Breast epithelium (tissue), 4 donors: Measurements from ENCODE around the gene SUMF1. TPM values are rescaled to one million over a fixed set of nuclear protein-coding genes. Genes with fewer than 3 reads are reported as not detected.

Source experiments
- DNase-seq, 2 donors: peaks; one replicate each; pipeline ENCODE4 v3.0.0-alpha.2; 2019; ENCODE audit warnings: low spot score in 2 of 2
- H3K27ac ChIP-seq, 2 donors: fragments of 200-600 bp; sonication (generic) in 1 of 2; one replicate each; pipeline ENCODE4 v1.5.1; 2016 to 2019; ENCODE audit warnings: mild to moderate bottlenecking in 1 of 2
- H3K27me3 ChIP-seq, 2 donors: fragments of 200-600 bp; sonication (generic) in 1 of 2; one replicate each; pipeline versions ENCODE4 v1.5.1 to v1.6.0; 2017 to 2019; ENCODE audit warnings: control low read depth in 1 of 2, mild to moderate bottlenecking in 1 of 2
- H3K36me3 ChIP-seq: fragments of 200-600 bp; one replicate; pipeline ENCODE4 v1.5.1; 2019
- H3K4me1 ChIP-seq, 2 donors: fragments of 200-600 bp; sonication (generic); one replicate each; pipeline ENCODE4 v1.5.1; 2016 to 2019; ENCODE audit warnings: control low read depth in 1 of 2
- H3K4me3 ChIP-seq, 3 donors: fragments of 200-600 bp; sonication (generic); 1 replicate in 2 of 3; 2 replicates in 1 of 3; pipeline ENCODE4 v1.5.1; 2016 to 2019; ENCODE audit warnings: mild to moderate bottlenecking in 3 of 3, moderate library complexity in 2 of 3
- H3K9me3 ChIP-seq, 2 donors: fragments of 200-600 bp; sonication (generic) in 1 of 2; one replicate each; pipeline ENCODE4 v1.5.1; 2016 to 2019; ENCODE audit warnings: control low read depth in 1 of 2
- POLR2A ChIP-seq: fragments of 450-650 bp; IDR thresholded peaks from one replicate; pipeline ENCODE4 v1.6.1; 2016; ENCODE audit warnings: antibody characterized with exemption, mild to moderate bottlenecking, moderate library complexity
- POLR2AphosphoS5 ChIP-seq, 3 donors: sonication (generic); formaldehyde crosslinking; IDR thresholded peaks; one replicate each; pipeline ENCODE4 v1.6.1; 2017; ENCODE audit warnings: antibody characterized with exemption in 3 of 3
- intact Hi-C: fragments of 100-400 bp; cut with DNase I; formaldehyde crosslinking; loops from one replicate; pipeline ENCODE4 v1.15.1; 2023; ENCODE audit warnings: low total_unique reads
- total RNA-seq, 3 donors: library from RNA; depleted of rRNA; stranded (reverse); fragments of >200 nt; gene quantifications; one replicate each; pipeline ENCODE4 v1.1.0, GENCODE V29; 2016
- TF ChIP-seq, protein P1 (sequence below), 3 donors: fragments of 450-650 bp; IDR thresholded peaks; one replicate each; pipeline ENCODE4 v1.5.1; 2016 to 2017; ENCODE audit warnings: antibody characterized with exemption in 3 of 3, mild to moderate bottlenecking in 3 of 3, moderate library complexity in 3 of 3

SUMF1 gene
- total RNA-seq, 3 donors from 2014 or later: 84.2 to 87.1 (median 84.9) TPM

- no peak for DNase-seq
- H3K4me3 ChIP-seq: no peak overlapping the region
- TF ChIP-seq, protein P1, sequence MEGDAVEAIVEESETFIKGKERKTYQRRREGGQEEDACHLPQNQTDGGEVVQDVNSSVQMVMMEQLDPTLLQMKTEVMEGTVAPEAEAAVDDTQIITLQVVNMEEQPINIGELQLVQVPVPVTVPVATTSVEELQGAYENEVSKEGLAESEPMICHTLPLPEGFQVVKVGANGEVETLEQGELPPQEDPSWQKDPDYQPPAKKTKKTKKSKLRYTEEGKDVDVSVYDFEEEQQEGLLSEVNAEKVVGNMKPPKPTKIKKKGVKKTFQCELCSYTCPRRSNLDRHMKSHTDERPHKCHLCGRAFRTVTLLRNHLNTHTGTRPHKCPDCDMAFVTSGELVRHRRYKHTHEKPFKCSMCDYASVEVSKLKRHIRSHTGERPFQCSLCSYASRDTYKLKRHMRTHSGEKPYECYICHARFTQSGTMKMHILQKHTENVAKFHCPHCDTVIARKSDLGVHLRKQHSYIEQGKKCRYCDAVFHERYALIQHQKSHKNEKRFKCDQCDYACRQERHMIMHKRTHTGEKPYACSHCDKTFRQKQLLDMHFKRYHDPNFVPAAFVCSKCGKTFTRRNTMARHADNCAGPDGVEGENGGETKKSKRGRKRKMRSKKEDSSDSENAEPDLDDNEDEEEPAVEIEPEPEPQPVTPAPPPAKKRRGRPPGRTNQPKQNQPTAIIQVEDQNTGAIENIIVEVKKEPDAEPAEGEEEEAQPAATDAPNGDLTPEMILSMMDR (IDR thresholded peaks at IDR 0.05): no peak
- TF ChIP-seq POLR2AphosphoS5 (IDR thresholded peaks at IDR 0.05) (no peak), POLR2A (no peak)
- H3K27me3 ChIP-seq: no peaks in the 10 kb centered on the region
- intact Hi-C loops: no loop called here
- no peak overlapping the region for H3K27ac ChIP-seq
- no peaks in the 10 kb centered on the region for H3K4me1 ChIP-seq
- no peaks in the 10 kb centered on the region for H3K9me3 ChIP-seq
- H3K36me3 ChIP-seq: no peaks in the 10 kb centered on the region
These were observed 9.4 kb upstream of the SUMF1 start for GRCh38 chr3:4476496-4476895.

GRCh38 chr3:4475804-4476203 is 8.7 kb upstream of the SUMF1 start:
- Histone ChIP-seq H3K27ac (no peak overlapping the region), H3K4me3 (no peak overlapping the region), H3K27me3 (no peaks in the 10 kb centered on the region), H3K4me1 (no peaks in the 10 kb centered on the region), H3K36me3 (no peaks in the 10 kb centered on the region), H3K9me3 (no peaks in the 10 kb centered on the region)
- intact Hi-C loops: no loop called here
- TF ChIP-seq POLR2AphosphoS5 (IDR thresholded peaks at IDR 0.05): no peak
- TF ChIP-seq, protein P1 (IDR thresholded peaks at IDR 0.05): no peak
- no peak for TF ChIP-seq POLR2A
- no peak for DNase-seq

GRCh38 chr3:4474683-4475490 is 7.8 kb upstream of the SUMF1 start:
- no peak for DNase-seq
- TF ChIP-seq POLR2AphosphoS5 (IDR thresholded peaks at IDR 0.05): peak in 2 of 3 donors; percentile 34 to 35
- TF ChIP-seq, protein P1 (IDR thresholded peaks at IDR 0.05): no peak
- H3K9me3 ChIP-seq: no peaks in the 10 kb centered on the region
- no peaks in the 10 kb centered on the region for H3K27me3 ChIP-seq
- H3K36me3 ChIP-seq: no peaks in the 10 kb centered on the region
- no peak overlapping the region for H3K4me3 ChIP-seq
- intact Hi-C loops: no loop called here
- no peaks in the 10 kb centered on the region for H3K4me1 ChIP-seq
- no peak overlapping the region for H3K27ac ChIP-seq

DNA sequence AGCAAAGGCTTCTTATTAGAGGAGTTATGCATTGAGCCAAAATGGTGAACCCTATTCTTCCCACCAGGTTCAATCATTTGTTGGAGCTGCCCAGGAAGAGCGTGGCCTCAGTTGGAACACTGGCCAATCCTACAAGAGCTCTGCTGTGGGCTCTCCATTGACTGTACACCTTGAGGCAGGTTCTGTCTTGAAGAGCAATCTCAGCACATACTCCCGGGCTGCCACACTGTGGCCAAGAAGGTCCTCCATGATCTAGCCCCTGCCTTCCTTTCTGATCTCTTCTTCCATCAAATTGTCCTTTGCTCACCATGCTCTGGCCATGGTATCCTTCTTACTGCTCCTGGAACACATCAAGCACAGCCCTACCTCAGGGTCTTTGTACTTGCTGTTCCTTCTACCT is 5.7 kb upstream of the SUMF1 start:
- intact Hi-C loops: no loop called here
- Histone ChIP-seq H3K4me1 (no peaks in the 10 kb centered on the region), H3K36me3 (no peaks in the 10 kb centered on the region), H3K9me3 (no peaks in the 10 kb centered on the region), H3K4me3 (no peak overlapping the region), H3K27me3 (no peaks in the 10 kb centered on the region), H3K27ac (no peak overlapping the region)
- TF ChIP-seq, protein P1 (IDR thresholded peaks at IDR 0.05): no peak
- no peak for DNase-seq

- H3K36me3 ChIP-seq: no peaks in the 10 kb centered on the region
- no peaks in the 10 kb centered on the region for H3K9me3 ChIP-seq
- H3K27ac ChIP-seq: no peak overlapping the region
- no peak overlapping the region for H3K4me3 ChIP-seq
- H3K27me3 ChIP-seq: no peaks in the 10 kb centered on the region
- intact Hi-C loops: no loop called here
- H3K4me1 ChIP-seq: no peaks in the 10 kb centered on the region
- DNase-seq: no peak
- TF ChIP-seq, protein P1 (IDR thresholded peaks at IDR 0.05): no peak
- TF ChIP-seq POLR2AphosphoS5 (IDR thresholded peaks at IDR 0.05) (no peak), POLR2A (no peak)
These were observed 5.2 kb upstream of the SUMF1 start for GRCh38 chr3:4472312-4472711.
